ENCODE data around the gene RPL10A. TPM values are rescaled to one million over a fixed set of nuclear protein-coding genes. Genes with fewer than 3 reads are reported as not detected.

Gene RPL10A
- polyA plus RNA-seq, 1 donor from 2014 or later, result 1,088 TPM

- H3K27me3 Mint-ChIP-seq, result peaks cover 10% of the 10 kb centered on the region
- no peaks in the 10 kb centered on the region for H3K9me3 Mint-ChIP-seq
- no peak overlapping the region for H3K27ac Mint-ChIP-seq
- no peak overlapping the region for H3K4me3 Mint-ChIP-seq
- peaks cover 9 to 11% (median 10%) of the 10 kb centered on the region in 3 donors for H3K4me1 Mint-ChIP-seq
- no peaks in the 10 kb centered on the region for H3K36me3 Mint-ChIP-seq
These were observed 22.0 kb downstream of the RPL10A start for GRCh38 chr6:35489995-35490791.

- Mint-ChIP-seq H3K36me3 (no peaks in the 10 kb centered on the region), H3K27me3 (peaks cover 10% of the 10 kb centered on the region), H3K4me3 (no peak overlapping the region), H3K9me3 (no peaks in the 10 kb centered on the region), H3K27ac (no peak overlapping the region), H3K4me1 (peaks cover 9 to 11% (median 10%) of the 10 kb centered on the region in 3 donors)
These were observed 22.8 kb downstream of the RPL10A start for GRCh38 chr6:35490821-35491557.

- Mint-ChIP-seq H3K36me3 (no peaks in the 10 kb centered on the region), H3K4me3 (no peak overlapping the region), H3K9me3 (no peaks in the 10 kb centered on the region), H3K27ac (no peak overlapping the region), H3K27me3 (peaks cover 10% of the 10 kb centered on the region), H3K4me1 (peaks cover 9 to 11% (median 10%) of the 10 kb centered on the region in 3 donors)
These were observed 23.5 kb downstream of the RPL10A start for GRCh38 chr6:35491558-35492257.

GRCh38 chr6:35492258-35492973 is 24.2 kb downstream of the RPL10A start:
- H3K27me3 Mint-ChIP-seq, result peaks cover 10% of the 10 kb centered on the region
- H3K9me3 Mint-ChIP-seq, result no peaks in the 10 kb centered on the region
- no peaks in the 10 kb centered on the region for H3K36me3 Mint-ChIP-seq
- H3K4me1 Mint-ChIP-seq, result peaks cover 9 to 11% (median 10%) of the 10 kb centered on the region in 3 donors
- no peak overlapping the region for H3K4me3 Mint-ChIP-seq
- H3K27ac Mint-ChIP-seq, result no peak overlapping the region

GRCh38 chr6:35492974-35493284 is 24.7 kb downstream of the RPL10A start:
- no peaks in the 10 kb centered on the region for H3K9me3 Mint-ChIP-seq
- H3K4me3 Mint-ChIP-seq, result peak overlapping the region in 1 of 4 donors; percentile 33
- peaks cover 9 to 11% (median 10%) of the 10 kb centered on the region in 3 donors for H3K4me1 Mint-ChIP-seq

GRCh38 chr6:35493307-35493983 is 25.2 kb downstream of the RPL10A start:
- Mint-ChIP-seq H3K4me3 (peak overlapping the region in 2 of 4 donors; percentile 5 to 33), H3K9me3 (no peaks in the 10 kb centered on the region), H3K4me1 (peaks cover 9 to 11% (median 10%) of the 10 kb centered on the region in 3 donors), H3K27ac (peak overlapping the region in 1 of 3 donors; percentile 34), H3K27me3 (peaks cover 15% of the 10 kb centered on the region), H3K36me3 (no peaks in the 10 kb centered on the region)

More at GRCh38 chr6:35492974-35493284, 24.7 kb downstream of the RPL10A start:
- Mint-ChIP-seq H3K36me3 (no peaks in the 10 kb centered on the region), H3K27ac (peak overlapping the region in 1 of 3 donors; percentile 34), H3K27me3 (peaks cover 11% of the 10 kb centered on the region)

- peaks cover 20% of the 10 kb centered on the region for H3K27me3 Mint-ChIP-seq
- peak overlapping the region in 3 of 4 donors; percentile 5 to 33 (median 14) for H3K4me3 Mint-ChIP-seq
- peak overlapping the region in 1 of 3 donors; percentile 6 for H3K27ac Mint-ChIP-seq
- H3K4me1 Mint-ChIP-seq, result peaks cover 9 to 14% (median 10%) of the 10 kb centered on the region in 3 donors
- no peaks in the 10 kb centered on the region for H3K36me3 Mint-ChIP-seq
- no peaks in the 10 kb centered on the region for H3K9me3 Mint-ChIP-seq
These were observed 26.0 kb downstream of the RPL10A start for GRCh38 chr6:35494161-35494563.

GRCh38 chr6:35495258-35496035 is 27.2 kb downstream of the RPL10A start:
- H3K27ac Mint-ChIP-seq, result peak overlapping the region in 1 of 3 donors; percentile 12
- no peaks in the 10 kb centered on the region for H3K9me3 Mint-ChIP-seq
- peaks cover 9 to 14% (median 10%) of the 10 kb centered on the region in 3 donors for H3K4me1 Mint-ChIP-seq
- peaks cover 31% of the 10 kb centered on the region for H3K27me3 Mint-ChIP-seq
- peak overlapping the region; percentile 70 to 92 (median 75) for H3K4me3 Mint-ChIP-seq
- no peaks in the 10 kb centered on the region for H3K36me3 Mint-ChIP-seq

GRCh38 chr6:35496036-35496840 is 28.0 kb downstream of the RPL10A start:
- peak overlapping the region; percentile 71 to 92 (median 76) for H3K4me3 Mint-ChIP-seq
- H3K9me3 Mint-ChIP-seq, result no peaks in the 10 kb centered on the region
- H3K36me3 Mint-ChIP-seq, result no peaks in the 10 kb centered on the region
- peaks cover 30% of the 10 kb centered on the region for H3K27me3 Mint-ChIP-seq
- peaks cover 7 to 14% (median 10%) of the 10 kb centered on the region in 3 donors for H3K4me1 Mint-ChIP-seq
- H3K27ac Mint-ChIP-seq, result peak overlapping the region in 1 of 3 donors; percentile 12

GRCh38 chr6:35496841-35497570 is 28.8 kb downstream of the RPL10A start, which contains the start of gene TEAD3:
TSS of gene TEAD3 (minus strand) at chr6:35497079.
- H3K4me3 Mint-ChIP-seq, result peak within 1 kb of the TSS; percentile 73 to 92 (median 78)
- H3K9me3 Mint-ChIP-seq, result no peaks in the 10 kb centered on the region
- H3K4me1 Mint-ChIP-seq, result peaks cover 7 to 14% (median 10%) of the 10 kb centered on the region in 3 donors
- H3K27ac Mint-ChIP-seq, result peak within 1 kb of the TSS in 1 of 3 donors; percentile 12
- no peaks in the 10 kb centered on the region for H3K36me3 Mint-ChIP-seq
- peaks cover 30% of the 10 kb centered on the region for H3K27me3 Mint-ChIP-seq

GRCh38 chr6:35497571-35498421 is 29.6 kb downstream of the RPL10A start:
- Mint-ChIP-seq H3K36me3 (no peaks in the 10 kb centered on the region), H3K27ac (peak overlapping the region in 1 of 3 donors; percentile 50), H3K4me3 (peak overlapping the region; percentile 66 to 83 (median 72)), H3K9me3 (no peaks in the 10 kb centered on the region), H3K27me3 (peaks cover 30% of the 10 kb centered on the region), H3K4me1 (peaks cover 7 to 14% (median 10%) of the 10 kb centered on the region in 3 donors)
